Fibroblast of villous mesenchyme (primary cell): ENCODE results near the gene DHCR24. TPM values are rescaled to one million over a fixed set of nuclear protein-coding genes. Genes with fewer than 3 reads are reported as not detected.

ENCODE experiments used
- DNase-seq: peaks from one replicate; pipeline ENCODE4 v3.0.0-alpha.2; 2010; ENCODE audit warnings: low read depth
- H3K4me3 ChIP-seq: 2 replicates; pipeline ENCODE4 v1.5.1; 2011; ENCODE audit warnings: low read depth, mild to moderate bottlenecking, low read length
- CTCF ChIP-seq: IDR thresholded peaks from 2 replicates; pipeline ENCODE4 v1.5.1; 2012; ENCODE audit warnings: low read depth, mild to moderate bottlenecking, low read length; ENCODE audit not compliant: insufficient read depth
- total RNA-seq: library from RNA; depleted of rRNA; stranded (reverse); fragments of >200 nt; gene quantifications from 2 replicates; pipeline ENCODE4 v1.2.3, GENCODE V29; 2012

Gene DHCR24
- total RNA-seq, 1 donor, result 297 TPM

GRCh38 chr1:54805981-54806381 lies 81.0 kb downstream of the DHCR24 start:
- H3K4me3 ChIP-seq, result no peak overlapping the region
- no peak for TF ChIP-seq CTCF
- no peak for DNase-seq

- H3K4me3 ChIP-seq, result no peak overlapping the region
- no peak for DNase-seq
- TF ChIP-seq CTCF, result no peak
Observed at GRCh38 chr1:54805466-54805865, 81.5 kb downstream of the DHCR24 start.

- TF ChIP-seq CTCF, result no peak
- no peak overlapping the region for H3K4me3 ChIP-seq
- peak; percentile 16 for DNase-seq
Observed at GRCh38 chr1:54804471-54805132, 82.4 kb downstream of the DHCR24 start.

- DNase-seq, result no peak
- H3K4me3 ChIP-seq, result no peak overlapping the region
Observed at GRCh38 chr1:54803761-54804470, 83.1 kb downstream of the DHCR24 start.

GRCh38 chr1:54800899-54801759 lies 85.9 kb downstream of the DHCR24 start, which contains the start of gene TTC22:
Gene TTC22, minus strand, starts transcription at chr1:54801323. Its CDS starts 160 bp downstream, at chr1:54801163.
- peak; percentile 43 for TF ChIP-seq CTCF
- peak within 1 kb of the TSS; percentile 15 for H3K4me3 ChIP-seq
- DNase-seq, result no peak

More at GRCh38 chr1:54803761-54804470, 83.1 kb downstream of the DHCR24 start:
- no peak for TF ChIP-seq CTCF

- no peak for TF ChIP-seq CTCF
- H3K4me3 ChIP-seq, result no peak overlapping the region
Observed at GRCh38 chr1:54800041-54800898, 86.7 kb downstream of the DHCR24 start.

More at GRCh38 chr1:54800041-54800898, 86.7 kb downstream of the DHCR24 start:
- DNase-seq, result no peak
